SH-SY5Y (cell line): ENCODE measurements around the gene FOSL2.

Experiments
- GATA2 ChIP-seq: IDR thresholded peaks from 2 replicates; pipeline ENCODE4 v1.6.1; 2011; ENCODE audit warnings: mild to moderate bottlenecking, low read depth, low read length
- GATA3 ChIP-seq: IDR thresholded peaks from 2 replicates; pipeline ENCODE4 v1.6.1; 2011; ENCODE audit warnings: low read depth, mild to moderate bottlenecking, low read length, moderate library complexity

DNA sequence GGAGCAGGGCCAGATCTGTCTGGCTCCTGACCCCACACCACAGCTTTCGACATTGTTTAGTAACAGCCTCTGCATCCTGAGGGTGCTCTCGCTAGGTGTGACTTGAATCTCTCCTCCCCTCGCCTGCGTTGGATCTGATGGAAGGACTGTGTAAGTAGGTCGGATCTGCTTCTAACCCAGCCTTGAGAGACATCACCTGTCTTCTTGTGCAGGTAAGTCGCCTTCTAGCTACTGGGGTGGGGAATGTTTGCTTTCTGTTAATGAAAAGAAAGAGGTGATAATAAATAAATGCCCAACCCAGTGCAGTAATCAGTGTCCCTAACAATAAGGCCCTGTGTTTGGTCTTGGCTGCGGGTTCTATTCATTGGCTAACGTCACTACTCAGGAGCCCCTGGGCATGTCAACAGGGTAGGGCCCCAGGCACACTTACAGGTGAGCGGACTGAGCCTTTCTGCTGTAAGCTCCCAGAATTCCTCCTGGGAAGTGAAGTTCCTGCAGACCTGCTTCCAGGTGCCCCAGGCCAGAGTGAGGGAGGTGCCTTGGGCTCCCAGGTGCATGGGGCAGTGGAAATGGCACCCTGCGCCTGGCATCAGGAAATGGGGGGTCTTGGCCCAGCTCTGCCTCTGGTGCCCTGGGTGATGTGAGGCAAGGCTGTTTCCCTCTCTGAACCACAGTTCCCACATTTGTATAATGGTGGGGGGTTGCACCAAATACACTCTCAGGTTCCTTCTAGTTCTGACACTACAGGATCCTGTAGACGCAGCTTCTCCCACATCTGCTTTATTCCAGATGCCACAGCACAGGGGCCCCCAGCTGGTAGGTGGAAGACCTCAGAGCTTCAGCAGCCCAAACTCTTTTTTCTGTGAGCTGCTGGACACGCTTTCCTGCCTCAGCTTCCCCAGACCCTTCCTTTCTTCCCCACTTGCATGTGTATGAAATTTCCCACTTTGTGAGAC is 11.2 kb upstream of the FOSL2 start:
- TF ChIP-seq GATA2 (no peak), GATA3 (no peak)
